HG03175 (cell line): ENCODE data around the gene MRM3.
"Not testable (repeated sequence)": the region's sequence is repeated elsewhere in the genome, so short reads cannot be mapped to it uniquely, and the experiment has no call there.

ENCODE experiments used
- ATAC-seq: cut with Tn5 transposase; IDR thresholded peaks from one replicate; pipeline ENCODE4 v1.9.1; 2021; ENCODE audit warnings: mild to moderate bottlenecking, moderate library complexity; ENCODE audit not compliant: unreplicated experiment

Gene MRM3

GRCh38 chr17:753418-753817 is 28.7 kb upstream of the MRM3 start:
- no peak for ATAC-seq

GRCh38 chr17:755319-755961 is 26.7 kb upstream of the MRM3 start:
- ATAC-seq: not testable (repeated sequence)

- ATAC-seq: not testable (repeated sequence)
Observed at GRCh38 chr17:756010-756567, 26.1 kb upstream of the MRM3 start.

- no peak for ATAC-seq
Observed at GRCh38 chr17:759964-760363, 22.2 kb upstream of the MRM3 start.

- ATAC-seq: no peak
Observed at GRCh38 chr17:760371-760770, 21.8 kb upstream of the MRM3 start.

GRCh38 chr17:767076-767475 is 15.1 kb upstream of the MRM3 start:
- no peak for ATAC-seq

- ATAC-seq: no peak
Observed at GRCh38 chr17:773016-773415, 9.1 kb upstream of the MRM3 start.

GRCh38 chr17:773467-774312 is 8.5 kb upstream of the MRM3 start:
- no peak for ATAC-seq

- no peak for ATAC-seq
Observed at GRCh38 chr17:774313-774584, 7.9 kb upstream of the MRM3 start.

GRCh38 chr17:778096-778495 is 4.1 kb upstream of the MRM3 start:
- no peak for ATAC-seq

GRCh38 chr17:784143-784542 is 2.0 kb downstream of the MRM3 start:
- ATAC-seq: no peak

- not testable (repeated sequence) for ATAC-seq
Observed at GRCh38 chr17:785901-786300, 3.7 kb downstream of the MRM3 start.

GRCh38 chr17:787641-788221 is 5.6 kb downstream of the MRM3 start:
- ATAC-seq: no peak

- ATAC-seq: no peak
Observed at GRCh38 chr17:788551-788950, 6.4 kb downstream of the MRM3 start.

GRCh38 chr17:789160-789840 is 7.1 kb downstream of the MRM3 start:
- ATAC-seq: no peak

GRCh38 chr17:789931-790873 is 8.0 kb downstream of the MRM3 start:
- not testable (repeated sequence) for ATAC-seq

- ATAC-seq: not testable (repeated sequence)
Observed at GRCh38 chr17:790874-791247, 8.7 kb downstream of the MRM3 start.

GRCh38 chr17:791829-792228 is 9.7 kb downstream of the MRM3 start:
- no peak for ATAC-seq

- ATAC-seq: no peak
Observed at GRCh38 chr17:792277-792676, 10.1 kb downstream of the MRM3 start.

- ATAC-seq: no peak
Observed at GRCh38 chr17:794876-795275, 12.7 kb downstream of the MRM3 start.
